ENCODE data around the gene ZNF780B. TPM values are rescaled to one million over a fixed set of nuclear protein-coding genes. Genes with fewer than 3 reads are reported as not detected.
A peak's percentile ranks its signal among the peaks of the same experiment; 100 is the strongest.

ZNF780B gene
- total and polyA plus RNA-seq, 8 donors, result 4.4 to 14.9 (median 8.4) TPM

- Histone ChIP-seq H3K9me3 (no peaks in the 10 kb centered on the region), H3K4me3 (peak overlapping the region; percentile 56 to 94 (median 74)), H3K36me3 (no peaks in the 10 kb centered on the region), H3K4me1 (peaks cover 0 to 8% (median 0%) of the 10 kb centered on the region in 3 donors), H3K27me3 (peaks cover 0 to 4% (median 0%) of the 10 kb centered on the region in 4 donors), H3K27ac (peak overlapping the region; percentile 83 to 87 (median 84))
- no peak for TF ChIP-seq CTCF (IDR thresholded peaks at IDR 0.05)
- no peak for DNase-seq
- 37 to 38% methylated on average over 10 of the region's 10 CpGs for WGBS, 2 donors
- ATAC-seq, result peak; percentile 6 to 33 (median 14)
- intact Hi-C loops (cut with DNase I), result no loop called here
- FAIRE-seq, result no peak
Measured at GRCh38 chr19:40091205-40092129, 35.4 kb upstream of the ZNF780B start.

- Histone ChIP-seq H3K9me3 (no peaks in the 10 kb centered on the region), H3K27me3 (no peaks in the 10 kb centered on the region), H3K4me1 (peaks cover 0 to 8% (median 0%) of the 10 kb centered on the region in 3 donors), H3K36me3 (no peaks in the 10 kb centered on the region), H3K4me3 (peak within 1 kb of the TSS; percentile 56 to 94 (median 74)), H3K27ac (peak within 1 kb of the TSS; percentile 83 to 87 (median 84))
- 0% methylated on average over 47 of the region's 47 CpGs for WGBS, 2 donors
- FAIRE-seq, result no peak
- ATAC-seq, result peak; percentile 96 to 98 (median 97)
- DNase-seq, result peak; percentile 63 to 87 (median 79)
- intact Hi-C loops (cut with DNase I), result no loop called here
- no peak for TF ChIP-seq CTCF (IDR thresholded peaks at IDR 0.05)
Measured at GRCh38 chr19:40090241-40091204, 34.5 kb upstream of the ZNF780B start, which contains the start of gene ZNF780A. TSS of gene ZNF780A (minus strand) at chr19:40090943. CDS start at chr19:40084753, 6,190 bp downstream.

GRCh38 chr19:40089462-40089861 is 33.4 kb upstream of the ZNF780B start:
- DNase-seq (no peak), FAIRE-seq (no peak), ATAC-seq (peak in 1 of 4 donors; percentile 4)
- Histone ChIP-seq H3K4me1 (peaks cover 0 to 8% (median 0%) of the 10 kb centered on the region in 3 donors), H3K4me3 (peak overlapping the region in 2 of 4 donors; percentile 69 to 78), H3K36me3 (no peaks in the 10 kb centered on the region), H3K27me3 (no peaks in the 10 kb centered on the region), H3K27ac (no peak overlapping the region), H3K9me3 (no peaks in the 10 kb centered on the region)
- TF ChIP-seq CTCF (IDR thresholded peaks at IDR 0.05), result no peak
- WGBS, 2 donors, result 54 to 57% methylated on average over 4 of the region's 4 CpGs
- intact Hi-C loops (cut with DNase I), result no loop called here

GRCh38 chr19:40088299-40089047 is 32.4 kb upstream of the ZNF780B start:
- ATAC-seq, result no peak
- no peak overlapping the region for H3K4me3 ChIP-seq
- H3K9me3 ChIP-seq, result no peaks in the 10 kb centered on the region
- intact Hi-C loops (cut with DNase I), result no loop called here
- H3K4me1 ChIP-seq, result peaks cover 0 to 8% (median 0%) of the 10 kb centered on the region in 3 donors
- no peak for FAIRE-seq
- WGBS, 2 donors, result 98% methylated on average over 5 of the region's 5 CpGs
- no peaks in the 10 kb centered on the region for H3K36me3 ChIP-seq
- H3K27ac ChIP-seq, result no peak overlapping the region
- no peak for DNase-seq
- no peaks in the 10 kb centered on the region for H3K27me3 ChIP-seq
- no peak for TF ChIP-seq CTCF (IDR thresholded peaks at IDR 0.05)

All from pancreas (tissue), 10 donors.